Renal pelvis (tissue), 4 donors: ENCODE results near the gene FLNB. TPM values are rescaled to one million over a fixed set of nuclear protein-coding genes. Genes with fewer than 3 reads are reported as not detected.
A peak's percentile ranks its signal among the peaks of the same experiment; 100 is the strongest.
"Not testable (repeated sequence)": the region's sequence is repeated elsewhere in the genome, so short reads cannot be mapped to it uniquely, and the experiment has no call there.

Experiments used
- DNase-seq: peaks from one replicate; pipeline ENCODE4 v3.0.0-alpha.2; 2013
- polyA plus RNA-seq, 3 donors: library from polyadenylated mRNA; unstranded; fragments of 120-200 nt; gene quantifications; one replicate each; pipeline ENCODE4 v1.2.1, GENCODE V29; 2013; ENCODE audit not compliant: insufficient read length in 3 of 3

The FLNB gene
- polyA plus RNA-seq, 3 donors = 174 to 181 (median 181) TPM

DNA sequence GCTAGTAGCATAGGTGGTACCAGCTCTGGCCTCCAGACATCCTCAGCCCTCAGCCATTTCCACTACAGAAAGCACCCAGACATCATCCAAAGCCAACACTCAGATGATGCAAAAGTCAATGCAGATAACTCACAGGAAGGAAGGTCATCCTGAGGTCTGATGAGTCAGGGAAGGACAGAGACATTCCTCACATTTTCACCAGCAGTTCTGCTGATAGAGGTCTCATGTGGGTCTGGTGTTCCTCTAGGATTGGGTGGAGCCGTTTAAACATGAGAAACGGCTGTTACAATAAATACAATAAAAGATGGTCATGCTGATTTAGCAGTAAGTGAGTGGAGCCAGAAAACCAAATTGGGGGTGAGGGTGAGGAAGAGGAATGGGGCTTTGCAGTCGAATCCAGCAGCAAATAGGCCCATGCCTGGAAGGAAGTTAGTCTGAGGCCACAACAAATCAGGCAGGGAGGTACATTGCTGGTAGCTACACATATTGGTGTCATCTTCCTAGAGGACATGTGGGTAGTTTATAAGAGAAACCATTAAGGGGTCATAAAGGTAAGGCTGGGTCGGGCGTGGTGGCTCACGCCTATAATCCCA, 33.3 kb upstream of the FLNB start:
- no peak for DNase-seq

GRCh38 chr3:57977818-57978235, 30.4 kb upstream of the FLNB start:
- DNase-seq = no peak

DNA sequence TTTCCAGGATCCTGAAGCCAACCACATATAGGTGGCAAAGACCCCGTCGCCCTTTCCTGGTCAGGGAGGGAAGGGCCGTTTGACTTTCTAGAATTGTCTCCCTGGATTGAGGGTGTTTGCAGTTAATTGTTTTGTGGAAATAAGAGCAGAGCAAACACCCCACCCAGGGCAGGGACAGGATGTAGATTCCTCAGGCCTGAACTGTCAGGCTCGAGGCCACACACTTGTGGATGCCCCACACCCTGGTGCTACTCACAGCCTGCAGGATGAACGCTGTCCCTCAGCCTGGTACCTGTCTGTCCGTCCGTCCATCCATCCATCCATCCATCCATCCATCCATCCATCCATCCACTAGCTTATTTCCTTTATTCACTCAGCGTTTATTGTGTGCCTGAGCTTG, 29.9 kb upstream of the FLNB start:
- no peak for DNase-seq

DNA sequence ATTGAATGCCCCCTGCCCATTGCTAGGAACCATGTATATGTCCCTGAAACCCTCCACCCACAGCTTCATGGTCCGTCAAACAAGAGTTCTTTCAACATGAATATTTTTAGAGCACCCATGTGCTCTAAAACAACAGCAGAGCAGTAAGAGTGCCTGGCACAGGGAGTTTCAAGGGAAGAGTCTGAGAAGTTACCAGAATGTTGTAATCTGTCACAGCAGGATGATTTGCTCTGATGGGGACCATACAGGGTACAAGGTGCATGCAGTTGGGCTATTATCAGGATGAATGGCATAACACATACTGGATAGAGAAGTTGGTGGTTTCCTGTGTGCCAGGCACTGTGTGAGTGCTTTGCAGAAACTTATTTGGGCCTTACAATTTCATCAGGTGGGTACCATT, 27.8 kb upstream of the FLNB start:
- no peak for DNase-seq

DNA sequence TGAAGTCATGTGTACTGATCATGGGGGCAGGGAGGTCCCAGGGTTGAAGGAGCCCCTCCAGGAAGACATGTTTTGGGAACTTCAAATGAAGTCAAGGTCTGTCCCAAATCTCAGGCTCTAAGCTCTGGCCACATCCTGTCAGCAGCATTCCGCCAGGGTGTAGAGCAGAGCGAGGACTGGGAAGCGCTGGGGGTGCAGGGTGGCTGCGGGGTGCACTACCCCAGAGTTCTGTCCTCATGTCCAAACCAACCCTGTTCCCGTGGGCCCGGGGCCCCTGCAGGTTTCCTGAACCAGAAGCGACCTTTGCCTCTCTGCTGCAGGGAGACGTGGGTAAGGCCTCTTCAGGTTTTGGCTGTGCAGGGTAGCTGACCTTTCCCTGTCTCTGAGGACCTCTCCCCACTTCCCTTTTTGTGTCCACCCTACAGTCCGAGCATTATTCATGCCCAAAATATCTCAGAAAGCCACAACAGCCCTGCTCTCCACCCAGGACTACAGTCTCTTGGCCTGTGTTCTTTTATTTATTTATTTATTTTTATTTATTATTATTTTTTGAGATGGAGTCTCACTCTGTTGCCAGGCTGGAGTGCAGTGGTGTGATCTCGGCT, 26.6 kb upstream of the FLNB start:
- DNase-seq = no peak

GRCh38 chr3:57982561-57983243, 25.5 kb upstream of the FLNB start:
- DNase-seq = no peak

DNA sequence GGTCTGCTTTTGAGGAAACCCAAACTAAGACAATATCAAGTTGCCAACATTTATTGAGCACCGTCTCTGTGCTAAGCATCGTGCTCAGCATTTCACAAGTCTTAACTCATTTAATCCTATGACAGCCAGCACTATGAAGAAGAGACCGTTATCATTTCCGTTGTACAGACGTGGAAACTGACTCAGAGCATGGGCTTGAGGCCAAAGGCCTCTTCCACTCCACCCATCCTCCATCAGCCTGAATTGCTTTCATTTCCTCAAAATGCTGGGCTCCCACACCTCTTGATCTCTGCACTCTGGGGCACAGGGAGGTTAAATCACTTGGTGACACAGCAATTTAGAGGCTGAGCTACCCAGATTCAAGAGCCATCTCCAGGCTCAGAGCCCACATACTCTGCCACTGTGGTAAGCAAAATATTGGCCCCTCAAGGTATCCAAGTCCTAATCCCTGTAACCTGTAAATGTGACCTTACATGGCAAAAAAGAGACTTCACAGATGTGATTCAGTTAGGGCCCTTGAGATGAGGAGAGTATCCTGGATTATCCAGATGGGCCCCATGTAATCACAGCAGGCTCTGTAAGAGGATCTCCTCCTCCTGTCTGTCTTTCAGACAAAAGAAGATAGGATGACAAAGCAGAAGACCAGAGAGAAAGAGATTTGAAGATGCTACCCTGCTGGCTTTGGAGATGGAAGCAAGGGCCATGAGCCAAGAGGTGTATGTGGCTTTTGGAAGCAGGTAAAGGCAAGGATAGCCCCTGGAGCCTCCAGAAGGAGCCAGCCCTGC, 24.3 kb upstream of the FLNB start:
- no peak for DNase-seq

GRCh38 chr3:57985176-57985983, 22.8 kb upstream of the FLNB start:
- DNase-seq = no peak

GRCh38 chr3:57985984-57986246, 22.3 kb upstream of the FLNB start:
- no peak for DNase-seq

- DNase-seq = no peak
Measured at GRCh38 chr3:57986261-57986660, 22.0 kb upstream of the FLNB start.

GRCh38 chr3:57989198-57989597, 19.0 kb upstream of the FLNB start:
- not testable (repeated sequence) for DNase-seq

- DNase-seq = no peak
Measured at GRCh38 chr3:57989646-57990045, 18.6 kb upstream of the FLNB start.

- peak; percentile 50 for DNase-seq
Measured at GRCh38 chr3:57992452-57993213, 15.6 kb upstream of the FLNB start.

DNA sequence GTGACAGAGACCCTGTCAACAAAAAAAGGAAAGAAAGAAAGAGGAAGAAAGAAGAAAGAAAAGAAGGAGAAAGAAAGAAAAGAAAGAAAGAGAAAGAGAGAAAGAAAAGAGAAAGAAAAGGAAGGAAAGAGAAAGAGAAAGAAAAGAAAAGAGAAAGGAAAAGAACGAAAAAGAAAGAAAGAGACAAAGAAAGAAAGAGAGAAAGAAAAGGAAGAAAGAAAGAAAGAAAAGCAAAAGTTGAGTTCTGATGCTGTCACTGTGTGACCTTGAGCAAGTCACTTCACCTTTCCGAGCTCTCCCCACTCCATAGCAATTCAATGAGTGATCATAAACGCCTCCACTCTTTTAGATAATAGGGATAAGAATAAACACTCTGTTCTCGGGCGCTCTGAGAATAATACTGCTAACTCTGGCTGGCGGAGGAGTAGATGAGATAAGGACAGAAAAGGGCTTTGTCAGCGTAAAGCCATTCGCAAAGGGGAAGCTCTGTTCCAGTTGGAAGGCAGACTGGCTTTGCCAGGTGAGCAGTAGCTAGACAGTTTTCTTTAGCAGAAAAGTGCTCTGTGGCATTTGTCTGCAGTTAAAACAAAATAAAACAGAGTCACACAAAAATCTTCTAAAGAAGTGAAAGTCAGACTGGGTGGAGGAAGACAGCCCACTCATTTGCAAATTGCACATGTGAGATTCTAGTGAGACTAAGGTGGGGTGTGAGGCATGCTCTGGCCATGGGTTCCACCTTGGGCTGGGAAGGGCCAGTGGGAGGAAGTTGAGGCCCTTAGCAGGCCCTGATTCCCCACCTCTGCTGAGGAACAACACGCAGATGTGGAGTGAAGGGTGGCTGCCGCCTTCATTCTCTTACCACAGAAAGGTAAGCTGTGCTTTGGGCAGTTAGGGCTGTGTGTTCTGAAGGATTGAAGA, 9.6 kb upstream of the FLNB start:
- DNase-seq = no peak

DNA sequence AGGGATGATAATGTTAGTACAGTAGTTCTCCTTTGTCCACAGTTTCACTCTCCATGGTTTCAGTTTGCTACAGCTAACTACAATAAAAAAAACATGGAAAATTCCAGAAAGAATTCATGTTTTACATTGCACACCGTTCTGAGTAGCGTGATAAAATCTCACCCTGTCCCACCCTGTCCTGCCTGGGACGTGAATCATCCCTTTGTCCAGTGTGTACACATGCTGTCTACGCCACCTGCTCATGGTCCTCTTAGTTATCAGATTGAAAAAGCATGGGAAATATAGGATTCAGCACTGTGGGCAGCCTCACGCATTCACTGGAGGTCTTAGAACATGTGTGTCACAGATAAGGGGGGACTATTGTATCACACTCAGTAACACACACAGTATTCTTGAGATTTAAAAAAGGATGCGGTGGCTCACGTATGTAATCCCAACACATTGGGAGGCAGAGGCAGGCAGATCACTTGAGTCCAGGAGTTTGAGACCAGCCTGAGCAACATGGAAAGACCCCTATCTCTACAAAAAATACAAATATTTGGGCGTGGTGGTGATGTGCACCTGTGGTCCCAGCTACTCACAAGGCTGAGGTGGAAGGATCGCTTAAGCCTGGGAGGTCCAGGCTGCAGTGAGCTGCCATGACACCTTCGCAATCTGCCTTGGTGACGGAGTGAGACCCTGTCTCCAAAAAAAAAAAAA, 8.7 kb upstream of the FLNB start:
- DNase-seq = no peak

DNA sequence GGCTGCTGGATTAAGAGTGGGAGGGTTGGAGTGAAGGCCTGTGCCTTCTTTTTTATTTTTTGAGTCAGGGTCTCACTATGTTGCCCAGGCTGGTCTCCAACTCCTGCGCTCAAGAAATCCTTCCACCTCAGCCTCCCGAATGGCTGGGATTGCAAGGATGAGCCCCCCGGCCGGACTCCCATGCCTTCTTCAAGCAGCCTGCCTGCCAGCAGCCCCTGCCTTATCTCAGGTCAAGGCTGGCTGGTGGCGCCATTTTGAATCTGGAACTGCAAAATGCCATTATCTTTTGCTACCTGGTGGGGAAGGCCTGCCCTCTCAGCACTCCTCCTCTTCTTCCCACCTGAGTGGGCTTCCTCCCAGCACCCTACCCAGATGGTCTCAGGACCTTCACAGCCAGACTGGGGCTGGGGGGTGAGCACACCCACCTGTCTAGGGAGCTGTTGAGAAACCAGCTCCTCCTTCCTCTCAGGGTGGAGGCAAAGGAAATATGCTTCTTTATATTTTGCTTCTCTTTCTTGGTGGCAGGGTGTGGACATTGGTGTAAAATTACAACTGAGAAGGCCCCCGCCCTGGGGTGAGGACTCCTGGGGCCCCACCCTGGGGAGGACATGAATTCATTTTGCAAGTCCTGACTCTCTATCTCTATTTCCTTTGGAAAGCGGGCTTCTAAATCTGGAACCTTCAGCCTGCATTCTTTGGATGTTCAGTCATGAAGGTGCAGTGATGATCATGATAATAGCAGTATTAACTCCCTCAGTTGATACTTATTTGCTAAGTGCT, 7.7 kb upstream of the FLNB start:
- no peak for DNase-seq

DNA sequence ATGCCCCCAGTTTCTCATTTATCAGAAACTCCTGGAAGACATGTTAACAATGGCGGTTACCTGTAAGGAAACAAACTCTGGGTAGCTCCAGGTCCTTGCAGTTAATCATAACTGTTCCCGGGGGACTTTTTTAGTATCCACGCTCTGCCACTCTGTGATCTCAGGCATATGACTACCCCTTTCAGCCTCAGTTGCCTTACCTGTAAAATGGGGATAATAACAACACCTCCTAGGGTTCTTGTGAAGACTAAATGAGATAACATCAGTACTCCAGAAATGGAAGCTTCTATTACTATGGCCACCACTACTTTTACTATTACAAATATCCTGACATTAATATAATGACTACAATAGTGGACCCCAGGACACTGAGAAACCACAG, 7.1 kb upstream of the FLNB start:
- no peak for DNase-seq

- no peak for DNase-seq
Measured at GRCh38 chr3:58001979-58002378, 6.2 kb upstream of the FLNB start.

GRCh38 chr3:58003093-58003492, 5.1 kb upstream of the FLNB start:
- DNase-seq = no peak
